GM11168 (cell line): Measurements from ENCODE around the gene CDIPT.
"Not testable (repeated sequence)": the region's sequence is repeated elsewhere in the genome, so short reads cannot be mapped to it uniquely, and the experiment has no call there.

Experiments used
- in situ Hi-C: fragments of 300-500 bp; cut with MboI; formaldehyde crosslinking; loops from one replicate; pipeline ENCODE4 v1.12.0; 2022; ENCODE audit warnings: low sequenced_read_pairs; ENCODE audit not compliant: unreplicated experiment

Gene CDIPT, protein sequence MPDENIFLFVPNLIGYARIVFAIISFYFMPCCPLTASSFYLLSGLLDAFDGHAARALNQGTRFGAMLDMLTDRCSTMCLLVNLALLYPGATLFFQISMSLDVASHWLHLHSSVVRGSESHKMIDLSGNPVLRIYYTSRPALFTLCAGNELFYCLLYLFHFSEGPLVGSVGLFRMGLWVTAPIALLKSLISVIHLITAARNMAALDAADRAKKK

DNA sequence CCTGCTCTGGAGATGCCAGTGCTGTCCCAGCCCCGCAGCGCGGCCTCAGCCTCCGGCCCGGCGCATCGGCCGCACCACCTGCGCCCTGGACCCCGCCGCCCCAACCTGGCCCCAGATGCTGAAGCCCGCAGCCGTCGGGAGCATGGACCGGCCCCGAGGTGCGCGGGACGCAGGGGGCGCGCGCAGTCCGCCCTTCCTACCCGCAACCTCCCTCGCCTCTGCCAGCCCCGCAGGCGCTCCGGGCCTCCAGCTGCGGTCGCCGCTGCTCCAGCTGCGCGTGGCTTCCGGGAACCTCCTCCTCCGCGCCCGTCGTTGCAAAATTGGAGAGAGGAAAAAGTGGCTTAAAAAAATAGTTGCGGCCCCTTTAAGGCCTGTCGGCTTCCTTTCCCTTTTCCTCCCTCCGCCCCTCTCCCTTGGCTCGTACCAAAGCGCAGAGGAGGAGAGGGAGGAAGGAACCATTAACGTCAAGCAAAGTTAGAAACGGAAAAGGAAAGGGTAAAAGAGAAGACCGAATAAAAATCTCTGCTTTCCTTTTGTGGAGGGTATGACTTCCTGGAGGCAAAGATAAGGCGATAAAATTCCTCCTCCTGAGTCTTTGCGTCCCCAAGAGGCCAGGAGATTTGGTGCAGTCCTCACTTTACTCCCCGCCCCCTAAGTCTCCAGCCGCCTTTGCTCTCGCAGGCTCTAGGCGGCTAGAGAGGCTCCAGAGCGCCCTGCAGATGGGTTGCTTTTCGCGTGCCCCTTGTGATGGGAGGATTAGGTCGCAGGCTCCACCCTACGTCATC lies at the start of gene CDIPT:
Gene CDIPT, minus strand, starts transcription at position 343 of the 785 bp plus-strand sequence. CDS start 369 bp downstream, outside the sequence.
- in situ Hi-C loops: no loop called here

DNA sequence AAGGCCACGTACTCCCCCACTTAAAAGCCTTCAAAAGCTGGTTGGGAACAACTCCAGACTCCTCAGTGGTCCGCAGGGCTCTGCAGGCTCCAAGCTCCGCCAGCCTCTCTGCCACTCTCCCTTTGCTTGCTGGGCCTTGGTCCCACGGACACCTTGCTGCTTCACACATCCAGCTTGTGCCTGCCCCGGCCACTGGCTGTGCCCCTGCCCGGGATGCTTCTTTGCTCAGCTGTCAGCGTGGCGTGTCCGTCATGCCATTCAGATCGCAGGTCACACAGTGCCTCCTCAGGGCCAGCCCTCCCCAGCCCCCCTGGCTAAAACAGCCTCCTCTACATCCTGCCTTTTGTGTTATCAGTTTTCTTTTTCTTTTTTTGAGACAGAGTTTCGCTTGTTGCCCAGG lies 49.1 kb upstream of the CDIPT start:
- in situ Hi-C loops: no loop called here

DNA sequence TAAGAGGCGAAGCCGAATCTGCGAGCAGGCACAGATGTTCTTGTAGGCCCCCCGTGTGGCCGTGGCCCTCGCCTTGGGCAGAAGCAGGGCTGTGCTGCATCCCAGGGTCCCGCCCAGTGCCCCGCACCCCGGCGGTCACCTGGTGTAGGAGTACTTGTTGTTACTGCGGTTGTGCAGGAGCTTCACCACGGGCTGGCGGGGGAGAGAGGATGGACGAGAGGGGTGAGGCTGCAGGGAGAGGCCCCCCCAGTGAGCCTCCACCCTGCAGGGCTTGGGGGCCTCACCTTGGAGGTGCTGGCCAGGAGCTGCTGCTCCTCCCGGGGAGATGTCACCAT lies 48.6 kb upstream of the CDIPT start:
- in situ Hi-C loops: no loop called here

DNA sequence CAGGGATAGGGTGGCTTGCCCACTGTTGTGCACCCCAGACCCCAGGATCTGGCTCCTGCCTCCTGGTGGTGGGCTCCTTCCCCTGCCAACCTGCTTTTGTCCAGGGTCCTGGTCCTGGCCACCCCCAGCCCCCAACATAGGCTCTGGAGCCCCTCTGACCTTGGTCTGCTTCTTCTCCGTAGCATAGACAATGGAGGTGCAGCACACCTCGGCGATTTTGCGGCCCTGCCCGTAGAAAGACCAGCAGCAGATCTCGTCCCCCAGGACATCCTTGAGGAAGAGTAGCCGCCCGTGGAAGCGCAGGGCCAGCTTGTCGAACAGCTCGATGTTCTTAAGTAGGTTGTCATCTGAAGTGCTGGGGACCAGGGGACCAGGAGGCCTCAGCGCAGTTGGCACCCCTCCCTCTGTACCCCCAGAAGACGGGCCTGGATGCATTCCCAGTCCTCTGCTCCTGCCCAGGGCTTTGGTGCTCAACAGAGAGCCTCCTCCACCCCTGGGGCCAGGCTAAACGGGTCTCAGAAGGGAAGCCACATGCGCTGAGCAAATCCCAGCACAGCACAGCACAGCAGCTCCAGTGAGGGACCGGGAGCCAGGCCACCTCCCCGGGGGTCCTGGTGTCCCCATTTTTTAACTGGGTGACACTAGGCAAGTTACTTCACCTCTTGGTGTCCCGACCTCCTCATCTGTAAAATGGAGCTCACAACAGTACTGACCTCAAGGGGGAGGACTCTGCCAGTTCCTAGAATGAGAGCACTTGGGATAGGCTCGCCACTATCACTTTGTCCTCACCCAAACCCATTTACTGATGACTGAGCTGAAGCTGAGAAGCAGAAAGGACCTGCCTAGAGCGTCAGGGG lies 48.0 kb upstream of the CDIPT start:
- in situ Hi-C loops: no loop called here

DNA sequence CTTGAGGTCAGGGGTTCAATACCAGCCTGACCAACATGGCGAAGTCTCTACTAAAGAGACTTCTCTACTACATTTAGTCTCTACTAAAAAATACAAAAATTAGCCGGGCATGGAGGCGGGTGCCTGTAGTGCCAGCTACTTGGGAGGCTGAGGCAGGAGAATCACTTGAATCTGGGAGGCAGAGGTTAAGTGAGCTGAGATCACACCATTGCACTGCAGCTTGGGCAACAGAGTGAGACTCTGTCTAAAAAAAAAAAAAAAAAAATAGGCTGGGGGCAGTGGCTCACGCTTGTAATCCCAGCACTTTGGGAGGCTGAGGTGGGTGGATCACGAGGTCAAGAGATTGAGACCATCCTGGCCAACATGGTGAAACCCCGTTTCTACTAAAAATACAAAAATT lies 46.8 kb upstream of the CDIPT start:
- in situ Hi-C loops: not testable (repeated sequence)

DNA sequence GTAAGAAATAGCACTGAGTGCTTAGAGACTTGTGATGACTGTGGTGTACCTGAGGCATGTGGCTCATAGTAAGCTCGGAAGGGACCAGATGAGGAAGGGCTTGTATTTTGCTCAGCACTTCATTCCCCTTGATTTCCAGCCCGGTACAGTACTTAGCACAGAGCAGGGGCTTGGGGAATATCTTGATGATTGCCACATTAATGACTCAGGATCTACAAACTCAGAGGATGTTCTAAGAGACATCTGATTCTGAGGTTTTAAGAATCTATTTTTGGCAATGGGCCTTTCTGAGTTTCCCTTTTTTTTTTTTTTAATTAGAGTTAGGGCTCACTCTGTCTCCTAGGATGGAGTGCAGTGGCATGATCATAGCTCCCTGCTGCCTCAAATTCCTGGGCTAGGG lies 46.4 kb upstream of the CDIPT start:
- in situ Hi-C loops: no loop called here

DNA sequence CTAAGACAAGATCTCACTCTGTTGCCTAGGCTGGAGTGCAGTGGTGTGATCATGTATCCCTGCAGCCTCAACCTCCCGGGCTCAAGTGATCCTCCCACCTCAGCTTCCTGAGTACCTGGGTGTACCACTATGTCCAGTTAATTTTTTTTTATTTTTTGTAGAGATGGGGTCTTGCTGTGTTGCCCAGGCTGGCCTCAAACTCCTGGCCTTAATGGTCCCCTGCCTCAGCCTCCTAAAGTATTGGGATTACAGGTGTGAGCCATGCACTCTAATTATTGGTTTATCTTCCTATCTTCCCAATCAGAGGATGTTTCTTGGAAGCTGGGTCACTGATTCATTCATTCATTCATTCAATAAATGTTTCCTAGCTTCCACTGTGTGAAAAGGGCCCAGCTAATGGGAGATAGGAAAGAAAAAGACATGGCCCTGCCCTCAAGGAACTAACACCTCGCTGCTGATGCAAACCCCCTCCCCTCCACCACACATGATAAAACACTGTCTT lies 45.7 kb upstream of the CDIPT start:
- in situ Hi-C loops: no loop called here

DNA sequence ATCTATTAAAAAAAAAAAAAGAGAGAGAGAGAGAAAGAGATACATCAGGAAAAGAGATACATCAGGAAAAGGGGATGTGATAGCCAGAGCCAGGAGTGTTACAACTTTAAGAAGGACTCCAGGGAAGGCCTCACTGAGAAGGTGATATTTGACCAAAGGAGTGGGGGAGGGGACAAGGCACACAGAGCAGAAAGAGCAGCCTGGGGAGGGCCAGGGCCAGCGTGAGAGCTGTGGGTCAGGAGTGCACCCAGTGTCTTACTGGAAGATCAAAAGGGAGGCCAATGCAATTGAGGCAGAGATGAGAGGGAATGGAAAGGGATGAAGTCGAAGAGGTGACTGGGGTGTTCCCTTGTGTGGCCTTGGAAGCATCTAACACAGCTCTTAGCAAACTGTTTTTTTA lies 44.9 kb upstream of the CDIPT start:
- in situ Hi-C loops: no loop called here

DNA sequence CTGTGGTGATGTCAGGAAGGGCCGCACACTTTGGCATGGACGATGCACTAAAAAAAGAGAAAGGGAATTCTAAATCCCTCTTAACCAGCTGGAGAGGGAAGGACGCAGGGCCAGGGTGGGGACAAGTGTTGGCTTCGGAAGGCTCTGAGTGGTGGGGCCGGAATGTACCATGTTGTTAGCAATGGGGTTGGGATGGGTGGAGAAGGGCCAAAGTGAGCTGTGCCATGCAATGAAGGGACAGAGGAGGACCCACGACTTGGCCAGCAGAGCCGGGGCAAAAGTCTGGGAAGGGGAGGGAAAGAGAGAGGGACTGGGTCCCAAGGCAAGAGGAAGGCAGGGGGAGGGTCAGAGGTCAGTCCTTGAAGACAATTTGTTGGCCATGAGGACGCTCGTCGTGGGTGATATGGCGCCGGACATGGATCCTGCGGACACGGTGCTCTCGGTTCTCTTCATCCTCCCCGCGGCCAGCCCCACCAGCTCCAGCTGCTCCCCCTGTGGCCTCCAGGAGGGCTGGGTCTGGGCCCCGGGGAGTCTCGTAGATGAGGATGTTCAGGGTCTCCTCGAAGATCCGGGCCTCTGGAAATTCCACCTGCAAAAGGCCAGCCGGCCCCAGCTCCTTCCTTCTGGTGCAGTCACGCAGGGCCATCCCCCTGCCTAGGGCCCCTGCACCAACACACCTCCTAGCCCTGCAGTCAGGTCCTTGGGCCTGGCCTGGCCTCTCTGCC lies 43.7 kb upstream of the CDIPT start:
- in situ Hi-C loops: no loop called here

DNA sequence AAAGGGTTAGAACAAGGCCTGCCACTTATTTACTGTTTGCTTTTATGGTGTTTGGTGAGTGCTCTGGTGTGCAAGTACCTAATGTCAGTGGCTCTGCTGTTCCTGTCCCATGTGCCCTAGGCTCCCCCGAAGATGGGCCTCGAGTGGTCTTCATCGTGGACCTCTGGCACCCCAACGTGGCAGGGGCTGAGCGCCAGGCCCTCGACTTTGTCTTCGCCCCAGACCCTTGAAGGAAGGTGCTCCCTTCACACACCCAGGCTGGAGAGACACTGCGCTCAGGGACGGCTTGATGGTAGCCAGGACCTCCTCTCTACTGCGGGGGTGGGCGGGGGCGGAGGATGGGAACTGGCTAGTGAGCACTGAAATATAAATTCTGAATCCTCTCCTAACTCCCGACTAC lies 42.6 kb upstream of the CDIPT start:
- in situ Hi-C loops: no loop called here

DNA sequence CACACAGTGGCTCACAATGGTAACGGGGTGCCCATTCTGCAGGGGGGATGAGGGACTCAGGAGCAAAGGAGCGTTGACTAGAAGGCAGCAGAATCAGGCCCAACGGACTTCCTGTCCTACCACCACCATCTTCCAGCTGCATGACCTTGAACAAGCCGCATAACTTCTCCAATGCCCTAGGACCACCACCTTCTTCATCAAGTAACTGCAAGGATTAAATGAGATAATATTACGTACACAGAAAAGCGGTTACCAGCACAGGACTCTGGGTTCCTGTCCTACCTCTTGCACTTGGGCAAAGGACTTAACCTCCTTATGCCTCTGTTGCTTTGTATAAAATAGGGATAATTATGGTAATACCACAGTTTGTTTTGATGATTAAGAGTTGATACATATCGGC lies 41.9 kb upstream of the CDIPT start:
- in situ Hi-C loops: no loop called here

DNA sequence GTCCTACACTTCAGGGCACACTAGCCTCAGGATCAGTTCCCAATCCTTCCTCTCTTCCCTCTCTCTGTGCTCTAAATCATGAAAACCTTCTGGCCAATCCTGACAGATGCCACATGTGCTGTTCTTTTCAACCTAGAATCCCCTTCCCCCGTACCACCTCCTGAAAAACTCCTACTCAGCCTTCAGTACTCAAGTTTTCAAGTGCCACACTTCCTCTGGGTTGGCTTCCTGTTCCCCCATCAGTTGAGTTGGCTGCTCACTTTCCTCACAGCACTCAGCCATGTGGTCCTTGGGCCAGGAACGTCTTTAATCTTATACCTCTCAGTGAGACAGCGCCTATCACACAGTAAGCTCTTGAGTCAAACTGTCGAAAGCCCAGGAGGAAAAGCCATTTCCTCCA lies 40.6 kb upstream of the CDIPT start:
- in situ Hi-C loops: no loop called here

DNA sequence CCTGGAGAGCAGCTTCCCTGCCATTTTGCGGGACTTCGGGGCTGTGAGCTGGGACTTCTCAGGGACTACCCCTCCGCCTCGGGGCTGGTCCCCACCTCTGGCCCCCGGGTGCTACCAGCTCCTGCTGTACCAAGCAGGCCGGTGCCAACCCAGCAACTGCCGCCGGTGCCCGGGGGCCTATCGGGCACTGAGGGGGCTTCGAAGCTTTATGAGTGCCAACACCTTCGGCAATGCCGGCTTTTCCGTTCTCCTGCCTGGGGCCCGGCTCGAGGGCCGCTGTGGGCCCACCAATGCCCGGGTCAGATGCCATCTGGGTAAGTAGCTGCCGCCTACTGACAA lies 38.5 kb upstream of the CDIPT start:
- in situ Hi-C loops: no loop called here

DNA sequence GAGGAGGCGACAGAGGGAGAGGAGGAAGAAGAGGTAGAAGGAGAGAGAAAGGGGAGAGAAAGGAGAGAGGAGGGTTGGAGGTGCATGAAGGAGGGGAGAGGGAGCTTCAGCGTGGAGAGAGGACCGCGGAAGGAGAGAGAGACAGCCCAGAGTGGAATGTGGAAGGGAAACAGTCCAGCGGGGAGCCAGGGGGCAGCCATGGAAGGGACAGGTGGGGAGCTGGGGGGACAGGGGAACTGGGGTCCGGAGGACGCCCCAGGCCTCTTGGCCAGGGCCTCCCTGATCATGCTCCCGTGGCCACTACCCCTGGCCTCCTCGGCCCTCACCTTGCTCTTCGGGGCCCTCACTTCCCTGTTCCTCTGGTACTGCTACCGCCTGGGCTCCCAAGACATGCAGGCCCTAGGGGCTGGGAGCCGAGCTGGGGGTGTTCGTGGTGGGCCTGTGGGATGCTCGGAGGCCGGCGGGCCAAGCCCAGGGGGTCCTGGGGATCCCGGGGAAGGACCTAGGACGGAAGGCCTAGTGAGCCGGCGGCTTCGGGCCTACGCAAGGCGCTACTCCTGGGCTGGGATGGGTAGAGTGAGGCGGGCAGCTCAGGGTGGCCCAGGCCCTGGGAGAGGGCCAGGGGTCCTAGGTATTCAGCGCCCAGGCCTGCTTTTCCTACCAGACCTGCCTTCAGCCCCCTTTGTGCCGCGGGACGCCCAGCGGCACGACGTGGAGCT lies 38.0 kb upstream of the CDIPT start:
- in situ Hi-C loops: no loop called here

DNA sequence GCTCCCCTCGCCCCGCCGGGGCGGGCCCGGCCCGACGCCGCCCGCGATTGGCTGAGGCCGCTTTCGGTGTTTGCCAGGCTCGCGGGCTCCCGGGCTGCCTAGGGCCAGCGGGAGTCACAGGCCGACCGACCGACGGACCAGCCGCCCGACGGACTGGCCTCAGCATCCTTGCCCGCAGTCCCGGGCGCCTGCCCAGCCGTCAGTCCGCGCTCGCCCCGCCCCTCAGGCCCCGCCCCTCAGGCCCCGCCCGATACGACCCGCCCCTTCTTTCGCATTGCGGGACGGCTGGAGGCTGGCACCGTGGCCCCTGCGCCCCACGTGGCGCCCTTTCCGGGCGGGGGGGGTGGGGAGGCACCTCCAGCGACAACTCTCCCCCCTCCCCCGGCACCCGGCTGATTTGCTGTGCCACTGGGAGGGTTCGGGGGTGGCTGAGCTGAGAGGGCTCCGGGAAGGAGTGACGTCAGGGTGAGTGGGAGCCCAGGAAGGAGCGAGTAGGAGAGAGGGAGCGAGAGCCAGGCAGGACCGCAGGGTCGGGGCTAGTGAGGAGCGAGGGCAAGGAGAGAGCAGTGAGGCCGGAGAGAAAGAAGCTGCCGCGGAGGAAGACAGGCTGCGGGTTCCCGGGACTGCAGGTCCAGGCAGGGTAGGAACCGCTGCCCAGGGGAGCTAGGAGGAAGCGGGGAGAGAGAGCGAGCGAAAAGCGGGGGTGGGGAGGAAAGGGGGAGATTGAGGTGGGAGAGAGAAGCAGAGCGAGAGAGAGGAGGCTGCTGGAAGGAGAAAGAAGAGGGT lies 37.3 kb upstream of the CDIPT start, which contains the start of gene ASPHD1:
Gene ASPHD1, plus strand, starts transcription at position 387 of the 786 bp plus-strand sequence. CDS start 484 bp downstream, outside the sequence.
- in situ Hi-C loops: no loop called here

DNA sequence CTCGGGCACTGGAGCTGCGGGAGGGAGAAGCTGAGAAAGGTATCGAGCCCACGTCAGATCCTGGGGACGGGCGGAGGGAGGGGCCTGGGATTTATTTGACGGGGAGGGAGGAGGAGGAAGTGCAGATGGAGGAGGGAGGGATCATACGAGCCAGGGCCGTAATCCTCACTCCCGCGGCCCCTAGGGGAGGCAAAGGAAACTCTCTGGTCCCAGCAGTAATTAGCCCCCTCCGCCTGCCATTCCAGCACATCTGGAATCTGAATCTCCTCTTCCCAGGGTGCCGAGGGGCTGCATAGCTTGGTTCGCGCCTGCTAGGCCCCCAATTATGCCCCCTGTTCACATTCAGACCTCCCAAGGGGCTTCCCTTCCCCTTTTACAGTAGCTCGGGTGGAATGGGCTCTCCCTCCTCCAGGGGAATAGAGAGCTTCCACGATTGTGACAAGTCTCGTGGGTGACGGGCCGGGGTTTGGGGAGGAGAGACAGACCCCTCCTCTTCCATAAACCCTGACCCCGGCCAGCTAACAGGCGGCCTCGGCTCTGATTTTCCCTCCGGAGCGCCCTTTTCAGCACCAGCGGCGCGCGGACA lies 36.6 kb upstream of the CDIPT start, which contains the start of gene SEZ6L2:
Gene SEZ6L2, minus strand, starts transcription at position 35 of the 586 bp plus-strand sequence. CDS start 531 bp downstream, outside the sequence.
- in situ Hi-C loops: no loop called here

DNA sequence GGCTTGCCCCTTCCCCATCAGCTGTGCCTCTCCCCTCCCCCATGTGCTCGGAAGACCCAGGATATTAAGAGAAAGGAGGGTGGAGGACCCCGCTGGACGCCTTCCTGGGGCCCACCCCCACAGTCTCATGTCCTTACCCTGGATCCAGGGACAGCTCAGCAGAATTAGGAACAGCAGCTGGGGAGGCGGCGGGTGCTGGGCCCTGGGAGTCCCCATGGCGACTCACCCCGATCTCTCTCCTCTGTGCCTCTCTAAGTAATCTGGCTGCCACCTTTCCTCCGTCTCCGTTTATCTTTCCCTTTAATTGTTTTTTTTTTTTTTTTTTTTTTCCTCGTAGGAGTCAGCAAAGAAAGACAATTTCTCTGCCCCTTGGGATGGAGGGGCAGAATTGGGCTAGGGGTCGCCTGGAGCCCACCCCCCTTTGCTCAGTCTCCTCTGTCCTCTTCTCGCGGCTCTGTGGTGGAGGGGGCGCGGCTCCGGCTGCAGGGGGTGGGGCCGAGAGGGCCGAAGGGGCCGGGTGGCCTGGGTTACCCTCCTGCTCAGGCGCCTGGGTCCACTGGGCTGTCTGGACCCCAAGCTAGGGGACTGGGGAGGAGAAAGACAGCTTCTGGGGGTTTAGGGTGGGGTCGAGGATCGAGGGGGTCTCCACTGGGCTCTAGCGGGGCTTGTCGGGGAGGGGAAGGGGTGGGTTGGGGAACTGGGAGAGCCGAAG lies 35.9 kb upstream of the CDIPT start:
- in situ Hi-C loops: no loop called here
